Sigmoid colon (tissue), 4 donors: ENCODE measurements around the gene ARHGEF28.

Source experiments
- CTCF ChIP-seq, 4 experiments: fragments of 450-650 bp in 3 of 4; fragments of 200-600 bp in 1 of 4; IDR thresholded peaks; one replicate each; pipeline ENCODE4 v1.5.1; 2016 to 2019; ENCODE audit warnings: antibody characterized with exemption in 4 of 4, mild to moderate bottlenecking in 3 of 4, moderate library complexity in 2 of 4
- POLR2A ChIP-seq, 2 donors: fragments of 450-650 bp; IDR thresholded peaks; one replicate each; pipeline ENCODE4 v1.6.1; 2016; ENCODE audit warnings: antibody characterized with exemption in 2 of 2, mild to moderate bottlenecking in 2 of 2, moderate library complexity in 2 of 2
- POLR2AphosphoS5 ChIP-seq, 4 donors: sonication (generic); formaldehyde crosslinking; IDR thresholded peaks; one replicate each; pipeline ENCODE4 v1.6.1; 2017; ENCODE audit warnings: antibody characterized with exemption in 4 of 4

DNA sequence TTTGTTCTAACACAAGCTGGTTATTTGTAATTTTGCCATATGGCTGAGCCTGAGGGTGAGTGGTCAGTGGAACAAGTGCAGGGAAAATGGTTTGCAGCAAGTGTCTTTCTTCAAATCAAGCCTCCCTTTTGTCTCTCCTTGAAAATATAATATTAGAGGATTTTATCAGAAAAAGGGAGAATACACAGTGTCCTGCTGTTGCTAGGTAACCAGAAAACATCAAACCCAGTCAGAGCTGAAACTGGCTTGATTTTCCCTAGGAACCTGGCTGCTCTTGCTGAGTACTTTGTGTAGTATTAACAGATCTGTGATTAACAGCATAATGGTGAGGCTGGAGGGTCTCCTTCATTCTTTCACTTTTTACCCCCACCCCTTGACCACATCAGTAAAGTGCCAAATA, 314.0 kb downstream of the ARHGEF28 start:
- no peak for TF ChIP-seq POLR2A (IDR thresholded peaks at IDR 0.05)
- no peak for TF ChIP-seq CTCF (IDR thresholded peaks at IDR 0.05)
- TF ChIP-seq POLR2AphosphoS5 (IDR thresholded peaks at IDR 0.05), result no peak
